H9 (cell line): ENCODE results near the gene PAK2. TPM values are rescaled to one million over a fixed set of nuclear protein-coding genes. Genes with fewer than 3 reads are reported as not detected.

Source experiments
- DNase-seq: peaks from one replicate; pipeline ENCODE4 v3.0.0-alpha.2; 2017
- H2AFZ ChIP-seq: one replicate; pipeline ENCODE4 v1.6.1; 2013; ENCODE audit warnings: mild to moderate bottlenecking, low read length, control low read depth, moderate library complexity
- H2AK5ac ChIP-seq: 2 replicates; pipeline ENCODE4 v1.6.1; 2013; ENCODE audit warnings: low read length, control low read depth, mixed read lengths; ENCODE audit not compliant: insufficient read length
- H2BK120ac ChIP-seq: one replicate; pipeline ENCODE4 v1.6.1; 2013; ENCODE audit warnings: low read depth, mild to moderate bottlenecking, low read length, control low read depth, inconsistent platforms; ENCODE audit not compliant: poor library complexity, severe bottlenecking
- H2BK12ac ChIP-seq: 2 replicates; pipeline ENCODE4 v1.6.1; 2013; ENCODE audit warnings: low read length, control low read depth, mixed read lengths, low read depth; ENCODE audit not compliant: insufficient read length
- H2BK15ac ChIP-seq: 2 replicates; pipeline ENCODE4 v1.6.1; 2013; ENCODE audit warnings: low read depth, low read length, control low read depth
- H2BK20ac ChIP-seq: one replicate; pipeline ENCODE4 v1.6.1; 2013; ENCODE audit warnings: low read depth, mild to moderate bottlenecking, low read length, control low read depth, inconsistent platforms; ENCODE audit not compliant: poor library complexity, severe bottlenecking
- H2BK5ac ChIP-seq: 2 replicates; pipeline ENCODE4 v1.6.1; 2013; ENCODE audit warnings: low read length, control low read depth, mixed read lengths; ENCODE audit not compliant: insufficient read length
- H3K14ac ChIP-seq: 2 replicates; pipeline ENCODE4 v1.6.1; 2013; ENCODE audit warnings: low read length, control low read depth; ENCODE audit not compliant: insufficient read depth
- H3K18ac ChIP-seq: 2 replicates; pipeline ENCODE4 v1.6.1; 2013; ENCODE audit warnings: low read depth, mild to moderate bottlenecking, mixed read lengths, low read length, control low read depth; ENCODE audit not compliant: insufficient read length
- H3K23ac ChIP-seq: 2 replicates; pipeline ENCODE4 v1.6.1; 2013; ENCODE audit warnings: low read length, control low read depth, mixed read lengths, low read depth; ENCODE audit not compliant: insufficient read length
- H3K23me2 ChIP-seq: 2 replicates; pipeline ENCODE4 v1.6.1; 2013; ENCODE audit warnings: low read depth, mild to moderate bottlenecking, mixed read lengths, low read length, control low read depth; ENCODE audit not compliant: insufficient read length, poor library complexity, severe bottlenecking
- H3K27ac ChIP-seq: 2 replicates; pipeline ENCODE4 v1.5.1; 2013; ENCODE audit warnings: low read length, control low read depth, mixed read lengths, low read depth; ENCODE audit not compliant: insufficient read length
- H3K27me3 ChIP-seq: 2 replicates; pipeline ENCODE4 v1.6.1; 2013; ENCODE audit warnings: low read length, control low read depth, inconsistent platforms; ENCODE audit not compliant: insufficient read depth
- H3K4ac ChIP-seq: 2 replicates; pipeline ENCODE4 v1.6.1; 2013; ENCODE audit warnings: low read depth, mild to moderate bottlenecking, control low read depth, inconsistent platforms, low read length, moderate library complexity
- H3K4me1 ChIP-seq: 2 replicates; pipeline ENCODE4 v1.6.1; 2013; ENCODE audit warnings: low read length, control low read depth, inconsistent platforms; ENCODE audit not compliant: insufficient read depth
- H3K4me2 ChIP-seq: 2 replicates; pipeline ENCODE4 v1.6.1; 2013; ENCODE audit warnings: low read length, control low read depth, mixed read lengths; ENCODE audit not compliant: insufficient read length, insufficient read depth
- H3K56ac ChIP-seq: 2 replicates; pipeline ENCODE4 v1.6.1; 2013; ENCODE audit warnings: low read depth, mild to moderate bottlenecking, mixed read lengths, low read length, control low read depth; ENCODE audit not compliant: insufficient read length
- H3K79me1 ChIP-seq: 2 replicates; pipeline ENCODE4 v1.6.1; 2013; ENCODE audit warnings: low read depth, mild to moderate bottlenecking, moderate library complexity, low read length, control low read depth, inconsistent platforms; ENCODE audit not compliant: insufficient read depth, poor library complexity, severe bottlenecking
- H3K79me2 ChIP-seq: 2 replicates; pipeline ENCODE4 v1.6.1; 2013; ENCODE audit warnings: low read length, control low read depth, inconsistent platforms; ENCODE audit not compliant: insufficient read depth
- H3K9ac ChIP-seq: 2 replicates; pipeline ENCODE4 v1.6.1; 2013; ENCODE audit warnings: low read length, control low read depth, mixed read lengths; ENCODE audit not compliant: insufficient read length; ENCODE audit errors: extremely low read depth
- H3K9me3 ChIP-seq: one replicate; pipeline ENCODE4 v1.6.1; 2013; ENCODE audit warnings: low read depth, low read length, inconsistent platforms; ENCODE audit not compliant: control insufficient read depth
- H3T11ph ChIP-seq: one replicate; pipeline ENCODE4 v1.6.1; 2013; ENCODE audit warnings: mild to moderate bottlenecking, low read length, control low read depth, inconsistent platforms
- H4K20me1 ChIP-seq: one replicate; pipeline ENCODE4 v1.6.1; 2013; ENCODE audit not compliant: control insufficient read depth, insufficient read length, insufficient read depth
- H4K5ac ChIP-seq: 2 replicates; pipeline ENCODE4 v1.6.1; 2013; ENCODE audit warnings: low read depth, mild to moderate bottlenecking, mixed read lengths, low read length, control low read depth; ENCODE audit not compliant: insufficient read length
- H4K8ac ChIP-seq: replicated peaks from 2 replicates; pipeline ENCODE4 v1.6.1; 2013; ENCODE audit warnings: low read length, control low read depth, mixed read lengths, low read depth; ENCODE audit not compliant: insufficient read length
- H4K91ac ChIP-seq: 2 replicates; pipeline ENCODE4 v1.6.1; 2013; ENCODE audit warnings: low read depth, mild to moderate bottlenecking, moderate library complexity, mixed read lengths, low read length, control low read depth; ENCODE audit not compliant: insufficient read length
- H3K27ac Mint-ChIP-seq, 3 experiments: 2 replicates in 2 of 3; 3 replicates in 1 of 3; pipeline ENCODE4 v1.8.0; 2020 to 2021; ENCODE audit warnings: mixed read lengths in 3 of 3, mild to moderate bottlenecking in 1 of 3, moderate library complexity in 1 of 3
- H3K27me3 Mint-ChIP-seq: 2 replicates; pipeline ENCODE4 v1.8.0; 2021; ENCODE audit warnings: low read depth, mild to moderate bottlenecking, moderate library complexity, mixed read lengths
- H3K36me3 Mint-ChIP-seq, 3 experiments: 2 replicates in 2 of 3; 3 replicates in 1 of 3; pipeline ENCODE4 v1.8.0; 2020 to 2021; ENCODE audit warnings: low read depth in 3 of 3, mixed read lengths in 3 of 3; ENCODE audit not compliant: insufficient read depth in 1 of 3
- H3K4me1 Mint-ChIP-seq, 2 experiments: 2 replicates each; pipeline ENCODE4 v1.8.0; 2020; ENCODE audit warnings: mixed read lengths in 2 of 2
- H3K4me3 Mint-ChIP-seq, 2 experiments: 2 replicates in 1 of 2; 3 replicates in 1 of 2; pipeline ENCODE4 v1.8.0; 2020 to 2021; ENCODE audit warnings: mild to moderate bottlenecking in 2 of 2, mixed read lengths in 2 of 2, moderate library complexity in 1 of 2
- H3K9me3 Mint-ChIP-seq, 2 experiments: 2 replicates in 1 of 2; 3 replicates in 1 of 2; pipeline ENCODE4 v1.8.0; 2020; ENCODE audit warnings: mild to moderate bottlenecking in 2 of 2, mixed read lengths in 2 of 2, moderate library complexity in 1 of 2
- CTCF ChIP-seq: fragments of 200-600 bp; sonication (generic); conservative IDR thresholded peaks from 3 replicates; pipeline ENCODE4 v1.8.0; 2021; ENCODE audit warnings: antibody characterized with exemption, mild to moderate bottlenecking
- WGBS: extraction: QIAGEN DNeasy Blood & Tissue Kit; methylation state at CpG from one replicate; pipeline ENCODE4 v1.1.7; 2013; ENCODE audit warnings: missing lambda C conversion rate, low lambda C conversion rate, mixed read lengths; ENCODE audit not compliant: insufficient read length; ENCODE audit errors: extremely low coverage; 5-methylcytosine and 5-hydroxymethylcytosine counted together
- total RNA-seq: library from RNA; stranded (reverse); gene quantifications from 2 replicates; pipeline ENCODE4 v1.2.1, GENCODE V29; 2021

Gene PAK2
- total RNA-seq, 1 experiment from 2014 or later = 65.7 TPM

- Histone ChIP-seq H2BK120ac (no peak overlapping the region), H2BK20ac (no peak overlapping the region), H3K18ac (no peak overlapping the region), H3K27ac (no peak overlapping the region), H3K79me2 (peaks cover 25% of the 10 kb centered on the region; the same call in 1 of the 2 replicates), H3K27me3 (no peaks in the 10 kb centered on the region), H2AK5ac (no peak overlapping the region), H3K9ac (peak overlapping the region; percentile 85), H3K4me2 (peak overlapping the region; percentile 83), H2BK15ac (no peak overlapping the region), H4K8ac (no peak overlapping the region), H4K91ac (no peak overlapping the region), H2AFZ (no peak overlapping the region), H3K4me1 (no peaks in the 10 kb centered on the region), H3K9me3 (no peaks in the 10 kb centered on the region), H3K4ac (no peak overlapping the region), H4K5ac (no peak overlapping the region), H2BK5ac (no peak overlapping the region), H3K79me1 (peaks cover 3% of the 10 kb centered on the region), H4K20me1 (no peaks in the 10 kb centered on the region), H3K23ac (no peak overlapping the region), H3K56ac (no peak overlapping the region), H2BK12ac (no peak overlapping the region), H3K14ac (no peak overlapping the region), H3T11ph (no peak overlapping the region), H3K23me2 (peaks cover 5% of the 10 kb centered on the region)
- no peak for TF ChIP-seq CTCF
- Mint-ChIP-seq H3K27ac (peak overlapping the region; percentile 82 to 98 (median 95); a peak in 6 of 7 replicates), H3K4me3 (peak overlapping the region; percentile 96 to 98), H3K4me1 (peaks cover 6 to 11% of the 10 kb centered on the region in 2 experiments; a peak in 3 of 4 replicates), H3K27me3 (no peaks in the 10 kb centered on the region), H3K9me3 (peaks cover 9% of the 10 kb centered on the region in 2 experiments; a peak in 4 of 5 replicates), H3K36me3 (peaks cover 2 to 4% (median 3%) of the 10 kb centered on the region in 3 experiments; a peak in 5 of 7 replicates)
- no CpG with 5 or more reads among the region's 29 CpGs for WGBS
- peak; percentile 32 for DNase-seq
Measured at GRCh38 chr3:196868297-196868661, 128.6 kb downstream of the PAK2 start.
